H1 (cell line): ENCODE data around the gene FAIM2. TPM values are rescaled to one million over a fixed set of nuclear protein-coding genes. Genes with fewer than 3 reads are reported as not detected.
"Not testable (repeated sequence)": the region's sequence is repeated elsewhere in the genome, so short reads cannot be mapped to it uniquely, and the experiment has no call there.

ENCODE experiments used
- CTCF ChIA-PET: fragments of 300-600 bp; sonication (Branson Sonifier 250); formaldehyde crosslinking; loops from one replicate; lab custom pipeline; 2021; ENCODE audit not compliant: partially characterized antibody; lab: Charles Lee
- POLR2A ChIA-PET: fragments of 300-600 bp; sonication (Branson Sonifier 250); formaldehyde crosslinking; loops from one replicate; lab custom pipeline; 2021; ENCODE audit warnings: inconsistent platforms; ENCODE audit not compliant: partially characterized antibody; lab: Charles Lee
- DNase-seq, 2 experiments: peaks; one replicate each; pipeline versions ENCODE4 v3.0.0 to v3.0.0-alpha.2; 2010 to 2022; ENCODE audit warnings: low spot score in 2 of 2, low read depth in 1 of 2, mixed read lengths in 1 of 2
- FAIRE-seq: peaks from 2 replicates; lab custom pipeline; 2011; peaks lifted over from hg19 to GRCh38; lab: Jason Lieb, UNC
- H2AFZ ChIP-seq: 2 replicates; pipeline ENCODE4 v1.8.1; 2012; ENCODE audit warnings: low read length, inconsistent platforms
- H2AK5ac ChIP-seq: 2 replicates; pipeline ENCODE4 v1.6.1; 2013; ENCODE audit warnings: low read depth, low read length
- H2BK120ac ChIP-seq: replicated peaks from 2 replicates; pipeline ENCODE3; 2013; ENCODE audit warnings: low read depth, low read length, inconsistent platforms
- H2BK12ac ChIP-seq: 2 replicates; pipeline ENCODE4 v1.6.1; 2013; ENCODE audit warnings: low read depth, low read length
- H2BK15ac ChIP-seq: 2 replicates; pipeline ENCODE4 v1.6.1; 2013; ENCODE audit warnings: low read length
- H2BK20ac ChIP-seq: 2 replicates; pipeline ENCODE4 v1.6.1; 2013; ENCODE audit warnings: low read length
- H2BK5ac ChIP-seq: 2 replicates; pipeline ENCODE4 v1.6.1; 2013; ENCODE audit warnings: low read depth, low read length
- H3K14ac ChIP-seq: 2 replicates; pipeline ENCODE4 v1.6.1; 2013; ENCODE audit warnings: inconsistent platforms; ENCODE audit not compliant: insufficient read length
- H3K18ac ChIP-seq: 2 replicates; pipeline ENCODE4 v1.6.1; 2013; ENCODE audit warnings: low read length; ENCODE audit errors: extremely low read depth
- H3K23ac ChIP-seq: 2 replicates; pipeline ENCODE4 v1.6.1; 2013; ENCODE audit warnings: inconsistent platforms; ENCODE audit not compliant: insufficient read length
- H3K23me2 ChIP-seq: 2 replicates; pipeline ENCODE4 v1.6.1; 2013; ENCODE audit warnings: low read depth, low read length
- H3K27ac ChIP-seq: 2 replicates; pipeline ENCODE4 v1.6.1; 2011; ENCODE audit warnings: low read depth, low read length, inconsistent platforms
- H3K27me3 ChIP-seq, 4 experiments: replicated peaks in 1 of 4; 1 replicate in 1 of 4; 2 replicates in 3 of 4; pipeline versions ENCODE4 v1.6.1 to v1.8.1; 2011 to 2013; ENCODE audit warnings: low read length in 3 of 4, mild to moderate bottlenecking in 3 of 4, inconsistent platforms in 2 of 4, mixed read lengths in 2 of 4, moderate library complexity in 1 of 4; ENCODE audit not compliant: control insufficient read depth in 3 of 4, insufficient read depth in 3 of 4; ENCODE audit errors: extremely low read depth in 1 of 4
- H3K36me3 ChIP-seq, 4 experiments: 2 replicates each; pipeline versions ENCODE4 v1.6.1 to v1.8.1; 2011 to 2013; ENCODE audit warnings: mild to moderate bottlenecking in 4 of 4, low read length in 3 of 4, moderate library complexity in 2 of 4, control low read depth in 1 of 4, inconsistent platforms in 1 of 4; ENCODE audit not compliant: insufficient read depth in 4 of 4, control insufficient read depth in 2 of 4
- H3K4ac ChIP-seq: replicated peaks from 2 replicates; pipeline ENCODE3; 2013; ENCODE audit warnings: low read length, low read depth, mixed read lengths, inconsistent platforms; ENCODE audit not compliant: insufficient read length
- H3K4me1 ChIP-seq, 4 experiments: replicated peaks in 1 of 4; 1 replicate in 1 of 4; 2 replicates in 3 of 4; pipeline versions ENCODE4 v1.6.1 to v1.8.1; 2011 to 2013; ENCODE audit warnings: low read length in 3 of 4, inconsistent platforms in 2 of 4, mixed read lengths in 1 of 4; ENCODE audit not compliant: insufficient read depth in 4 of 4, control insufficient read depth in 3 of 4
- H3K4me2 ChIP-seq, 2 experiments: 2 replicates each; pipeline versions ENCODE4 v1.6.1 to v1.8.1; 2011 to 2013; ENCODE audit warnings: low read depth in 2 of 2, low read length in 2 of 2, control low read depth in 1 of 2, inconsistent platforms in 1 of 2, mild to moderate bottlenecking in 1 of 2; ENCODE audit not compliant: insufficient read depth in 1 of 2
- H3K4me3 ChIP-seq, 4 experiments: fragments of 200-600, 300-600 bp in 1 of 4; sonication (generic), shearing (Covaris generic), sonication (Bioruptor Twin) in 1 of 4; 2 replicates each; pipeline versions ENCODE4 v1.5.1 to v1.8.1; 2011 to 2016; ENCODE audit warnings: low read length in 4 of 4, low read depth in 3 of 4, control low read depth in 2 of 4, inconsistent platforms in 2 of 4, mild to moderate bottlenecking in 2 of 4, mixed read lengths in 1 of 4, moderate library complexity in 1 of 4; ENCODE audit not compliant: insufficient read depth in 2 of 4; ENCODE audit errors: extremely low read depth in 1 of 4
- H3K56ac ChIP-seq: replicated peaks from 2 replicates; pipeline ENCODE3; 2013; ENCODE audit warnings: low read depth, mild to moderate bottlenecking, mixed read lengths, low read length, inconsistent platforms; ENCODE audit not compliant: insufficient read length
- H3K79me1 ChIP-seq: 2 replicates; pipeline ENCODE4 v1.6.1; 2013; ENCODE audit warnings: low read depth, low read length, control low read depth
- H3K79me2 ChIP-seq, 2 experiments: 2 replicates each; pipeline versions ENCODE4 v1.6.1 to v1.8.1; 2012 to 2013; ENCODE audit warnings: low read length in 2 of 2, mild to moderate bottlenecking in 2 of 2, inconsistent platforms in 1 of 2; ENCODE audit not compliant: insufficient read depth in 2 of 2, control insufficient read depth in 1 of 2
- H3K9ac ChIP-seq, 4 experiments: replicated peaks in 1 of 4; 1 replicate in 1 of 4; 2 replicates in 3 of 4; pipeline versions ENCODE4 v1.6.1 to v1.8.1; 2011 to 2013; ENCODE audit warnings: low read depth in 3 of 4, low read length in 3 of 4, control low read depth in 2 of 4, mild to moderate bottlenecking in 2 of 4, moderate library complexity in 2 of 4, inconsistent platforms in 1 of 4; ENCODE audit errors: extremely low read depth in 1 of 4
- H3K9me3 ChIP-seq, 2 experiments: 2 replicates each; pipeline versions ENCODE4 v1.6.1 to v1.8.1; 2012 to 2013; ENCODE audit warnings: mild to moderate bottlenecking in 2 of 2, moderate library complexity in 2 of 2, control low read depth in 1 of 2, inconsistent platforms in 1 of 2, low read depth in 1 of 2, low read length in 1 of 2, mixed read lengths in 1 of 2; ENCODE audit not compliant: insufficient read depth in 2 of 2
- H4K20me1 ChIP-seq, 2 experiments: replicated peaks in 1 of 2; 2 replicates each; pipeline versions ENCODE3 to v1.8.1; 2011 to 2013; ENCODE audit warnings: inconsistent platforms in 2 of 2, low read length in 2 of 2, mild to moderate bottlenecking in 1 of 2; ENCODE audit not compliant: insufficient read depth in 2 of 2, control insufficient read depth in 1 of 2
- H4K5ac ChIP-seq: 2 replicates; pipeline ENCODE4 v1.6.1; 2013; ENCODE audit warnings: low read length, low read depth, mixed read lengths, inconsistent platforms; ENCODE audit not compliant: insufficient read length
- H4K8ac ChIP-seq: 2 replicates; pipeline ENCODE4 v1.8.0; 2013; ENCODE audit warnings: mild to moderate bottlenecking, moderate library complexity, low read length, inconsistent platforms; ENCODE audit not compliant: insufficient read depth; ENCODE audit errors: extremely low read depth
- H4K91ac ChIP-seq: replicated peaks from 2 replicates; pipeline ENCODE3; 2013; ENCODE audit warnings: low read length, mixed read lengths, inconsistent platforms; ENCODE audit not compliant: insufficient read length
- WGBS, 2 experiments: shearing (Covaris generic) in 1 of 2; methylation state at CpG; one replicate each; pipeline versions ENCODE4 v1.1.6 to v1.1.7; 2013 to 2015; ENCODE audit warnings: low lambda C conversion rate in 2 of 2, mixed read lengths in 2 of 2, inconsistent platforms in 1 of 2, low coverage in 1 of 2, missing lambda C conversion rate in 1 of 2; ENCODE audit not compliant: insufficient replicate concordance in 2 of 2, insufficient coverage in 1 of 2, insufficient read length in 1 of 2; ENCODE audit errors: extremely low coverage in 1 of 2, missing lambda C conversion rate in 1 of 2; 5-methylcytosine and 5-hydroxymethylcytosine counted together
- polyA plus RNA-seq, 7 experiments: library from polyadenylated mRNA; depleted of rRNA in 3 of 7; stranded (reverse) in 5 of 7; unstranded in 2 of 7; fragments of >200 nt in 5 of 7; fragments of 200-250 nt in 2 of 7; gene quantifications; 1 replicate in 5 of 7; 2 replicates in 1 of 7; 4 replicates in 1 of 7; pipeline versions ENCODE4 v1.2.1 to v1.2.3, GENCODE V29; 2011 to 2013; ENCODE audit warnings: missing spikeins in 2 of 7, mixed read lengths in 2 of 7
- total RNA-seq: library from RNA; stranded (reverse); fragmentation: NEBNext Ultra II Directional; extraction: Animal tissue kit (Norgen Biotek cat#: 25700); gene quantifications from 2 replicates; pipeline ENCODE4 v1.2.1, GENCODE V29; 2021

The FAIM2 gene
- total and polyA plus RNA-seq, 2 of the 8 experiments (the other 6 are each of a cell fraction or from before 2014, with no cell fraction given), result 0.89 to 1.3 TPM

GRCh38 chr12:49871811-49872251, 31.9 kb downstream of the FAIM2 start:
- not testable (repeated sequence) for H3K4me2 ChIP-seq, H4K91ac ChIP-seq, H2BK12ac ChIP-seq, H3K36me3 ChIP-seq, H3K18ac ChIP-seq, H3K79me1 ChIP-seq, H3K4me3 ChIP-seq, H4K5ac ChIP-seq, H2BK15ac ChIP-seq, H2AFZ ChIP-seq, H4K20me1 ChIP-seq, H2AK5ac ChIP-seq, H3K23me2 ChIP-seq, FAIRE-seq, H2BK5ac ChIP-seq, H3K27me3 ChIP-seq, H3K9me3 ChIP-seq, H3K4me1 ChIP-seq, H3K56ac ChIP-seq, H3K4ac ChIP-seq, H3K14ac ChIP-seq, H3K79me2 ChIP-seq, H2BK120ac ChIP-seq, H3K27ac ChIP-seq, H2BK20ac ChIP-seq, H4K8ac ChIP-seq, H3K9ac ChIP-seq, H3K23ac ChIP-seq
- CTCF ChIA-PET, result interaction anchor here (1.1 to 10.0 kb wide), 9 partner anchors 10 to 167 kb away, joined by 3 to 137 read pairs (median 7); no protein-coding TSS in a partner anchor
- POLR2A ChIA-PET, result interaction anchor here (2.2 kb wide), 1 partner anchor 10 kb away, joined by 8 read pairs; no protein-coding TSS in a partner anchor
- DNase-seq, result peak in 1 of 2 experiments; percentile 30
- WGBS, 2 experiments, result 85% methylated on average over 8 of the region's 8 CpGs; no CpG with 5 or more reads in 1 of the 2 experiments
